ENCODE results near the gene CACNG5. TPM values are rescaled to one million over a fixed set of nuclear protein-coding genes. Genes with fewer than 3 reads are reported as not detected.

Gene CACNG5
- total RNA-seq, 1 donor from 2014 or later: 0.52 TPM

GRCh38 chr17:66834426-66834918, 445 bp upstream of the CACNG5 start:
- peaks cover 33 to 58% (median 50%) of the 10 kb centered on the region in 3 donors for H3K27me3 ChIP-seq (ENCODE audit: control insufficient read depth in 3 of 3, insufficient read depth in 3 of 3, low read length in 3 of 3)

DNA sequence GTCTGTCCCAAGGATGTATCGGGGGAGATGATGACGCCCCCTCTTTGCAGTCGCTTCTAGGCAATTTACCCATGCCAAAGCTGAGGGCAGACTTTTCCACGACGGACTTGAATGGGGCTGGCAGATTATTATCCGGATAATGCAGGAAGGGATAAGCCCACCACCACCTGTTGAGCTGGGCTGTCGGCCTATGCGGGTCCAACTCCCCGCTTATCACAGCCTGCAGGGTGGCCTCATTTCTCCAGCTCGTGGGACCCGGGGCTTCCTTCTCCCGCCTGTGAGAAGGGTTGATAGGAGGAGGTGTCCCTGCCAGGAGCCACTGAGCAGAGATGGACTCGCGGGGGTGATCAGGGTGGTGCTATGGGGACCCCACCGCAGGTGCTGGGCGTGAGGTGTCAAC, 559 bp downstream of the CACNG5 start:
- Histone ChIP-seq H3K4me3 (ENCODE audit: low read length in 3 of 3) (no peak overlapping the region), H3K9ac (ENCODE audit: low read depth in 1 of 3, low read length in 3 of 3) (no peak overlapping the region), H3K27ac (ENCODE audit: low read depth, low read length) (no peak overlapping the region), H3K9me3 (ENCODE audit: control insufficient read depth in 3 of 3, low read length in 3 of 3) (no peaks in the 10 kb centered on the region), H3K36me3 (ENCODE audit: control insufficient read depth in 3 of 3, insufficient read depth in 3 of 3, low read length in 3 of 3) (no peaks in the 10 kb centered on the region), H3K27me3 (ENCODE audit: control insufficient read depth in 3 of 3, insufficient read depth in 3 of 3, low read length in 3 of 3) (peaks cover 33 to 57% (median 54%) of the 10 kb centered on the region in 3 donors), H3K4me1 (ENCODE audit: control insufficient read depth in 3 of 3, insufficient read depth in 3 of 3, low read length in 3 of 3) (peaks cover 0 to under 1% (median 0%) of the 10 kb centered on the region in 3 donors)

More at GRCh38 chr17:66834426-66834918, 445 bp upstream of the CACNG5 start:
- H3K4me3 ChIP-seq (ENCODE audit: low read length in 3 of 3): no peak overlapping the region
- no peaks in the 10 kb centered on the region for H3K9me3 ChIP-seq (ENCODE audit: control insufficient read depth in 3 of 3, low read length in 3 of 3)
- peaks cover 0 to 6% (median 0%) of the 10 kb centered on the region in 3 donors for H3K4me1 ChIP-seq (ENCODE audit: control insufficient read depth in 3 of 3, insufficient read depth in 3 of 3, low read length in 3 of 3)
- no peaks in the 10 kb centered on the region for H3K36me3 ChIP-seq (ENCODE audit: control insufficient read depth in 3 of 3, insufficient read depth in 3 of 3, low read length in 3 of 3)
- H3K9ac ChIP-seq (ENCODE audit: low read depth in 1 of 3, low read length in 3 of 3): no peak overlapping the region
- no peak overlapping the region for H3K27ac ChIP-seq (ENCODE audit: low read depth, low read length)

DNA sequence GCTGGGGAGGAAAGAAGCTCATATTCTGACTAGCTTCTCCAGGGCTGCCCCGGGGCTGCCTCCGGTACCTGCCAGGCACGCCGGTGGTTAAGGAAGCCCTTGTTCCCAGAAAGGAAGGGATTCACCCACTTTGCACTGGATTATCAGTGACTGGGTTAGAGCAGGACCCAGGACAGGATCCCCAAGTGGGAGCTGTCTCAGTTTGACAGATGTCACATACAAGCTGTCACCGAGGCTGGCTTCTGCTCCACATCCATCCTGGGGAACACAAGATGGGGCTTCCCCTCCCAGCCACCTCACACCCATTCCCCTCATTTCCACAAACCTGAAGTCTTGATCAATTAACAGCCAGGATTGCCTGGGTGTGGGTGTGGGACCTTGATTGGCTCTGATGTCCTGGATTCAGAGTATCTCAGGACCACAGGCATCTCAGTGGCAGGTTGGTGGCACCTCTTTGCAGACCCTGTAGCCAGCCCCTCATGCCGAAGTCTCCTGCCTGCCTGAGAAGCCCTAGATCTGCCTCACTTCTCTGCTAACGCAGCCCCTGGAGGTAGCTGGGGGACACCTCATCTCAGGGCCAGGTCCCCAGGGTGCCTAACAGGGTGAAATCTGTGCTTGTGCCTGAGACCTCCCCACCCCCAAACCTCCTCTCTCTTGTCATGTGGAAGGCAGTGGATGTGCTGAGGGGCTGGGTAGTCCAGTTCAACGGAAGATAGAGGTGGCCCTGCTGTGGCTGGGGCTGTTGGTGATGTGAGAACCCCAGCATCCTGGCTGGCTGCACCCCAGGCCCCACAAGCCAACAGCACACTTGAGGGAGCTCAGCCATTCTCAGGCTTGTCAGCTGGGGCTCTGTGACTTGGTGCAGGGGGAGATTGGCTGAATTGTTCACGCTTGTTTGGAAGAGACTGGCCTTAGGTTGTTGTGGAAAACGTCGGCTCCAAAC, 1.4 kb downstream of the CACNG5 start:
- H3K36me3 ChIP-seq (ENCODE audit: control insufficient read depth in 3 of 3, insufficient read depth in 3 of 3, low read length in 3 of 3): no peaks in the 10 kb centered on the region
- no peak overlapping the region for H3K27ac ChIP-seq (ENCODE audit: low read depth, low read length)
- no peak overlapping the region for H3K4me3 ChIP-seq (ENCODE audit: low read length in 3 of 3)
- H3K4me1 ChIP-seq (ENCODE audit: control insufficient read depth in 3 of 3, insufficient read depth in 3 of 3, low read length in 3 of 3): no peaks in the 10 kb centered on the region
- H3K27me3 ChIP-seq (ENCODE audit: control insufficient read depth in 3 of 3, insufficient read depth in 3 of 3, low read length in 3 of 3): peaks cover 33 to 57% (median 54%) of the 10 kb centered on the region in 3 donors
- H3K9ac ChIP-seq (ENCODE audit: low read depth in 1 of 3, low read length in 3 of 3): no peak overlapping the region
- H3K9me3 ChIP-seq (ENCODE audit: control insufficient read depth in 3 of 3, low read length in 3 of 3): no peaks in the 10 kb centered on the region

DNA sequence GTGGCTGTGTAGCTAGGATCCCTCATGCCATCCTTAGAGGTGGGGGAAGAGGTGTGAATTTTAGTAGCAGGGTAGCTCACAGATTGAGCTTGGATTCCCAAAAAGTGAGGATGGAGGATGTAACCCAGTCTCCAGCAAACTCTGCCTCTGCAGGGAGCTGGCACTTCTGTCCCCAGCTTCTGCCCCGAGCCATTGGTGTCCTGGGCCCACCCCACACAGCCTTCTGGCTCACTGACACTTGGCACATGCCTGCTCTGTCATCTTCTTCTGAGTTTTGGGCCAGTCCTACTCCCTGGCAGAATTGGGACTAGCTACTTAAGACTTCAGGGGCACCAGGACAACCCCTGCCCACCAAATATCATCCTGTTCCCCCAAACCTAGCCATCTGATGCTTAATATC, 2.3 kb downstream of the CACNG5 start:
- no peaks in the 10 kb centered on the region for H3K4me1 ChIP-seq (ENCODE audit: control insufficient read depth in 3 of 3, insufficient read depth in 3 of 3, low read length in 3 of 3)
- H3K4me3 ChIP-seq (ENCODE audit: low read length in 3 of 3): no peak overlapping the region
- no peaks in the 10 kb centered on the region for H3K9me3 ChIP-seq (ENCODE audit: control insufficient read depth in 3 of 3, low read length in 3 of 3)
- no peaks in the 10 kb centered on the region for H3K36me3 ChIP-seq (ENCODE audit: control insufficient read depth in 3 of 3, insufficient read depth in 3 of 3, low read length in 3 of 3)
- H3K9ac ChIP-seq (ENCODE audit: low read depth in 1 of 3, low read length in 3 of 3): no peak overlapping the region
- peaks cover 33 to 55% (median 54%) of the 10 kb centered on the region in 3 donors for H3K27me3 ChIP-seq (ENCODE audit: control insufficient read depth in 3 of 3, insufficient read depth in 3 of 3, low read length in 3 of 3)
- H3K27ac ChIP-seq (ENCODE audit: low read depth, low read length): no peak overlapping the region

DNA sequence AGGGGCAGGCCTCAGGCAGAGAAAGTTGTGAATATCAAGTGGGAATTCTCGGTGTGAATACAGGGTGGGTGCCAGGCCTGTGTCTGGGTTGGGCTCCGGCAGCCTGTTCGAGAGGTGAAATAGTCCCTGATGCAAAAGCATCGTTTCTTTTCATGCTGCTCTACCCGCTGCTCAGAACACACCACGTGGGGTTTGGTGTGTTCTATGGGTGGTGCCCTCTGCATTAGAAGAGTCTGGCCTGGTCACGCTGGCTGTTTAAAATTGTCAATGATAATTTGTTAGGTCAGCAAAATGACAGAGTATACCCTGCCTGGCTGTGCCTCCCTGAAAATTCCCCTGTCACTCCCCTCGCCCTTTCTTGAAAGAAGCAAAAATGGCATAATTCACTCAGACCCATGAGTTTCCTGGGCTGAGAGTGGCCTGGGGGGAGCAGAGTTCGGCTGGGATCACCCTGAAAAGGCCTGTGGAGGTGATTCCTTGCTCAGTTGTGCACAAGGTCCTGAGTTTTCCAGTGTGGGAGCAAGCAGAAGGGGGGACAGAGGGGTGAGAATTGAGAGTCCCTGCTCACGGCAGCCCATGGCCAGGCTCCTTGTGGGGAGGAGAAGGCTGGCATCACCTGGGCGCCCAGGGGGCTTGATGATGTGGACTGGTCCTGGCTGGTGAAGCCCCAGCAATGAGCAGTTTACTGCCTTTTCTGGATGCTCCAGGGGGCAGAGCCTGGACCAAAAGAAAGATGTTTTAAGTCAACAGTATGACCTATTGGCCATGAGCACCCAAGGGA, 3.2 kb downstream of the CACNG5 start:
- Histone ChIP-seq H3K4me1 (ENCODE audit: control insufficient read depth in 3 of 3, insufficient read depth in 3 of 3, low read length in 3 of 3) (no peaks in the 10 kb centered on the region), H3K27ac (ENCODE audit: low read depth, low read length) (no peak overlapping the region), H3K27me3 (ENCODE audit: control insufficient read depth in 3 of 3, insufficient read depth in 3 of 3, low read length in 3 of 3) (peaks cover 31 to 58% (median 50%) of the 10 kb centered on the region in 3 donors), H3K36me3 (ENCODE audit: control insufficient read depth in 3 of 3, insufficient read depth in 3 of 3, low read length in 3 of 3) (no peaks in the 10 kb centered on the region), H3K9me3 (ENCODE audit: control insufficient read depth in 3 of 3, low read length in 3 of 3) (no peaks in the 10 kb centered on the region), H3K4me3 (ENCODE audit: low read length in 3 of 3) (no peak overlapping the region), H3K9ac (ENCODE audit: low read depth in 1 of 3, low read length in 3 of 3) (no peak overlapping the region)

- no peaks in the 10 kb centered on the region for H3K36me3 ChIP-seq (ENCODE audit: control insufficient read depth in 3 of 3, insufficient read depth in 3 of 3, low read length in 3 of 3)
- H3K27ac ChIP-seq (ENCODE audit: low read depth, low read length): no peak overlapping the region
- peaks cover 18 to 43% (median 38%) of the 10 kb centered on the region in 3 donors for H3K27me3 ChIP-seq (ENCODE audit: control insufficient read depth in 3 of 3, insufficient read depth in 3 of 3, low read length in 3 of 3)
- no peaks in the 10 kb centered on the region for H3K9me3 ChIP-seq (ENCODE audit: control insufficient read depth in 3 of 3, low read length in 3 of 3)
- no peak overlapping the region for H3K9ac ChIP-seq (ENCODE audit: low read depth in 1 of 3, low read length in 3 of 3)
- H3K4me1 ChIP-seq (ENCODE audit: control insufficient read depth in 3 of 3, insufficient read depth in 3 of 3, low read length in 3 of 3): no peaks in the 10 kb centered on the region
- no peak overlapping the region for H3K4me3 ChIP-seq (ENCODE audit: low read length in 3 of 3)
Observed at GRCh38 chr17:66839616-66840015, 4.7 kb downstream of the CACNG5 start.

- no peak overlapping the region for H3K27ac ChIP-seq (ENCODE audit: low read depth, low read length)
- H3K9ac ChIP-seq (ENCODE audit: low read depth in 1 of 3, low read length in 3 of 3): no peak overlapping the region
- no peaks in the 10 kb centered on the region for H3K4me1 ChIP-seq (ENCODE audit: control insufficient read depth in 3 of 3, insufficient read depth in 3 of 3, low read length in 3 of 3)
- no peaks in the 10 kb centered on the region for H3K36me3 ChIP-seq (ENCODE audit: control insufficient read depth in 3 of 3, insufficient read depth in 3 of 3, low read length in 3 of 3)
- H3K27me3 ChIP-seq (ENCODE audit: control insufficient read depth in 3 of 3, insufficient read depth in 3 of 3, low read length in 3 of 3): peaks cover 18 to 40% (median 35%) of the 10 kb centered on the region in 3 donors
- H3K4me3 ChIP-seq (ENCODE audit: low read length in 3 of 3): no peak overlapping the region
- no peaks in the 10 kb centered on the region for H3K9me3 ChIP-seq (ENCODE audit: control insufficient read depth in 3 of 3, low read length in 3 of 3)
Observed at GRCh38 chr17:66840061-66840460, 5.1 kb downstream of the CACNG5 start.

DNA sequence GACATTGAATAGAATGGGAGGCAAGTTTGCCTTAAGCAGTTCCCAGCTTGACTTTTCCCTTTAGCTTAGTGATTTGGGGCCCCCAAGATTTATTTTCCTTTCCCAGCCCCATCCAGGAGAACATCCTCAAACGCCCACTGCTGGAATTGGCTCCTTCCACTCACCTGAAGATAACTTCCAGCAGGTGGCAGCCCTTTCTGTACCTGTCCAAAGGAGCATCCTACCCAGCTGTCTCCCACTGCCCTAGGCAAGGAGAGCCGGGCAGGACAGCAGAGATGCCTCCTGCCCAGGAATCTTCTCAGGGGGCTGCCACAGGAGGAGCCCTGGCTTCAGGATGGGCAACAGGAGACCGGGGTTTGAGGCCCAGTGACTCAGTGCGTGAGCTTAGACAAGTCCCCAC, 6.4 kb downstream of the CACNG5 start:
- Histone ChIP-seq H3K36me3 (ENCODE audit: control insufficient read depth in 3 of 3, insufficient read depth in 3 of 3, low read length in 3 of 3) (no peaks in the 10 kb centered on the region), H3K27me3 (ENCODE audit: control insufficient read depth in 3 of 3, insufficient read depth in 3 of 3, low read length in 3 of 3) (peaks cover 5 to 27% (median 23%) of the 10 kb centered on the region in 3 donors), H3K9me3 (ENCODE audit: control insufficient read depth in 3 of 3, low read length in 3 of 3) (no peaks in the 10 kb centered on the region), H3K4me3 (ENCODE audit: low read length in 3 of 3) (no peak overlapping the region), H3K4me1 (ENCODE audit: control insufficient read depth in 3 of 3, insufficient read depth in 3 of 3, low read length in 3 of 3) (no peaks in the 10 kb centered on the region), H3K9ac (ENCODE audit: low read depth in 1 of 3, low read length in 3 of 3) (no peak overlapping the region), H3K27ac (ENCODE audit: low read depth, low read length) (no peak overlapping the region)

DNA sequence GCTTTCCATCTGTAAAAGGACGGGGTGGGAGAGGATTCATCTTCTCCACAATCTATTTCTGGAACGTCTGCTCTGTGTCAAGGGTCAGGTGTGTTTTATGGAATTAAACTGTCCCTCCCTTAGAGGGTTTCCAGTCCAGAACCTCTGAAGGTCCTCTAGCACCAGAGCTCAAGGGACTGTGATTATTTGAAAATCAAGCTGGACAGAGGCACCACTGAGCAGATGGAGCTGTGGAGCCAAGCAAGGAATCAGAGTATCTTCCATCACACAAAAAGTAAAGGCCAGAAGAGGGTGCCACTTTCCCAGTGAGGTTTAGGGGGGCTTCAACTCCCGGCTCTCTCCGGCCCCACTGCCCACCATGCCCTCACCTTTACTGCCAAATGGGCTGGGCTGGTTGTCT, 6.8 kb downstream of the CACNG5 start:
- Histone ChIP-seq H3K4me3 (ENCODE audit: low read length in 3 of 3) (no peak overlapping the region), H3K4me1 (ENCODE audit: control insufficient read depth in 3 of 3, insufficient read depth in 3 of 3, low read length in 3 of 3) (no peaks in the 10 kb centered on the region), H3K27ac (ENCODE audit: low read depth, low read length) (no peak overlapping the region), H3K36me3 (ENCODE audit: control insufficient read depth in 3 of 3, insufficient read depth in 3 of 3, low read length in 3 of 3) (no peaks in the 10 kb centered on the region), H3K9me3 (ENCODE audit: control insufficient read depth in 3 of 3, low read length in 3 of 3) (no peaks in the 10 kb centered on the region), H3K9ac (ENCODE audit: low read depth in 1 of 3, low read length in 3 of 3) (no peak overlapping the region), H3K27me3 (ENCODE audit: control insufficient read depth in 3 of 3, insufficient read depth in 3 of 3, low read length in 3 of 3) (peaks cover 1 to 24% (median 19%) of the 10 kb centered on the region in 3 donors)

Data from skeletal muscle tissue (tissue), 4 donors.